ENCODE measurements around the gene NEK4.

The NEK4 gene

DNA sequence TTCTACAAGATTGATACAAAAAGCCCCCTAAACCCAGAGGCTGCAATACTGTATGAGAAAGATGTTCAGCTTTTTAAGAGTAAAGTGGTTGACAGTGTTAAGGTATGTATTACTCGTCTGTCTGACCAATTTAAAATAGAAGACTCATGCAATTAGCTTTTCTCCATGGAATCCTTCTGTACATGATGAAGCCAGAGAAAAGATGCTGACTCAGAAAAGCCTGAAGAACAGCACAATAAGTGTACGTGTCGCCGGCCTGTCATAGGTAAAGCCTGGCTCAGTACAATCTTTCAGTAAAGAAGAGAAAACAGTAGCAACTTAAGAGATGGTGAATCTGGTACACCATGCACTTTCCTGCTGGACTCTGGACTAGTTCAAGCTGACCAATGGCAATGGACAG lies 16.4 kb downstream of the NEK4 start (continued):
- TF ChIP-seq ZBTB49 (tag by site-specific recombination; IDR thresholded peaks at IDR 0.05; ENCODE audit: low read depth) (no peak), ZNF133 (tag by site-specific recombination; IDR thresholded peaks at IDR 0.05) (no peak)

GRCh38 chr3:52752045-52752660 lies 18.6 kb downstream of the NEK4 start:
- ChIA-PET POLR2A (no interaction called here), CTCF (no interaction called here)
- TF ChIP-seq ZNF48 (tag by site-specific recombination; IDR thresholded peaks at IDR 0.05) (no peak), ZNF560 (tag by site-specific recombination; IDR thresholded peaks at IDR 0.05; ENCODE audit: borderline replicate concordance) (no peak), ZNF501 (tag by site-specific recombination; IDR thresholded peaks at IDR 0.05) (no peak)
- no peak overlapping the region for H3K4me3 ChIP-seq (ENCODE audit: low read depth, low read length)
- peaks cover 45 to 85% of the 10 kb centered on the region in 2 experiments for H3K36me3 ChIP-seq (ENCODE audit: control insufficient read depth in 2 of 2, insufficient read depth in 1 of 2, low read length in 2 of 2)
- no peaks in the 10 kb centered on the region for H3K9me3 ChIP-seq (ENCODE audit: control insufficient read depth, insufficient read depth, low read depth, low read length)
- no peak overlapping the region for H3K27ac ChIP-seq (ENCODE audit: extremely low read depth, low read depth, low read length)
- no peaks in the 10 kb centered on the region for H3K4me1 ChIP-seq (ENCODE audit: control insufficient read depth, insufficient read depth, low read length)

DNA sequence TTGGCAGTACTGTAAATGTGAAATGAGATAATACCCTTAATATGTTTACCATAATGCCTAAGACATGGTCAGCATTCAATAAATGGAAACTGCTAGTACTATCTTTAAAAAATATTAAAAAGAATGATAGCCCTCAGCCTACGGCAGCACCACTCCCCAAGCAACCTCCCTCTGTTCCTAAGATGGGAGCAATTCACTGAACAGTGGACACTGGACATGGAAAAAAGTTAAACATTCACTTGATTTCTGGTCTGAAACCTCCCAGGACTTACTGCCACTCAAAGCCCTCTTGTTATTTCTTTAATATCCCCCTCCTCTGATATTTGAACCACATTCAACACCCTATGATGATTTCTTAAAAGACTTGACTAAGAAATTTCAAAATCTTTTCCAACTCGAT lies 27.0 kb downstream of the NEK4 start:
- POLR2A ChIA-PET = no interaction called here
- Histone ChIP-seq H3K9me3 (ENCODE audit: control insufficient read depth, insufficient read depth, low read depth, low read length) (no peaks in the 10 kb centered on the region), H3K36me3 (ENCODE audit: control insufficient read depth in 2 of 2, insufficient read depth in 1 of 2, low read length in 2 of 2) (peaks cover 57 to 88% of the 10 kb centered on the region in 2 experiments), H3K4me1 (ENCODE audit: control insufficient read depth, insufficient read depth, low read length) (no peaks in the 10 kb centered on the region), H3K27ac (ENCODE audit: extremely low read depth, low read depth, low read length) (no peak overlapping the region), H3K4me3 (ENCODE audit: low read depth, low read length) (no peak overlapping the region)
- CTCF ChIA-PET = interaction anchor here (1.0 kb wide), 1 partner anchor 77 kb away, joined by 4 read pairs; no protein-coding TSS in a partner anchor
- TF ChIP-seq REST (tag by site-specific recombination; IDR thresholded peaks at IDR 0.05) = no peak
- TF ChIP-seq TCF7L2 (IDR thresholded peaks at IDR 0.05; ENCODE audit: borderline replicate concordance, low read depth, low read length) = no peak
- TF ChIP-seq ZNF280D (tag by site-specific recombination; IDR thresholded peaks at IDR 0.05) = no peak
- TF ChIP-seq ZNF114 (tag by site-specific recombination; IDR thresholded peaks at IDR 0.05) = no peak
- no peak for TF ChIP-seq ZNF138 (tag by site-specific recombination; IDR thresholded peaks at IDR 0.05; ENCODE audit: borderline replicate concordance)
- TF ChIP-seq ZFP69B (tag by site-specific recombination; IDR thresholded peaks at IDR 0.05) = no peak
- no peak for TF ChIP-seq PATZ1 (tag by site-specific recombination; IDR thresholded peaks at IDR 0.05)
- no peak for TF ChIP-seq ZNF529 (tag by site-specific recombination; IDR thresholded peaks at IDR 0.05; ENCODE audit: insufficient replicate concordance)
- TF ChIP-seq ZNF791 (tag by site-specific recombination; IDR thresholded peaks at IDR 0.05) = no peak
- TF ChIP-seq YY2 (tag by site-specific recombination; IDR thresholded peaks at IDR 0.05) = no peak
- no peak for TF ChIP-seq SP7 (tag by site-specific recombination; IDR thresholded peaks at IDR 0.05)
- TF ChIP-seq HOXA7 (CRISPR knock-in tag; IDR thresholded peaks at IDR 0.05; ENCODE audit: borderline replicate concordance) = no peak
- no peak for TF ChIP-seq ZNF112 (tag by site-specific recombination; IDR thresholded peaks at IDR 0.05)
- no peak for TF ChIP-seq ZNF521 (tag by site-specific recombination; IDR thresholded peaks at IDR 0.05)
